ENCODE results near the gene LRRC36.
A peak's percentile ranks its signal among the peaks of the same experiment; 100 is the strongest.
"Not testable (repeated sequence)": the region's sequence is repeated elsewhere in the genome, so short reads cannot be mapped to it uniquely, and the experiment has no call there.

The LRRC36 gene

DNA sequence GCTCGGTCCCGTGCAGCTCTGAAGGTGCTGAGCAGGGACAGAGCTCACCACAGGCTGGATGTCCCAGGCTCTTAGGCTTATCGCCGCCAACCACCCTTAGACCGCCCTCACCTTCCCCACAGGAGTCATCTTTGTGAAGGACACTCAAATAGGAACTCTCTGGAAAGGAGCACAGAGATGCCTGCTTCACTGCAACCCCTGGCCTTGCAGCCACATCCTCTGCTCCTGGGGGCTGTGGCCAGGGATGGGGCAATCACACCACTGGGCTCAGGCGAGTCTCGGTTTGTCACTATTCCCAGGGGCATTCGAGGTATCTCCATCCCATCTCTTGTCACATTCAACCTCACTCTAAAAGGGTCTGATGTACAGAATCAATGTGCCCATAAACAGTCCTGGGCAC is 78.7 kb downstream of the LRRC36 start:
- DNase-seq: no peak

DNA sequence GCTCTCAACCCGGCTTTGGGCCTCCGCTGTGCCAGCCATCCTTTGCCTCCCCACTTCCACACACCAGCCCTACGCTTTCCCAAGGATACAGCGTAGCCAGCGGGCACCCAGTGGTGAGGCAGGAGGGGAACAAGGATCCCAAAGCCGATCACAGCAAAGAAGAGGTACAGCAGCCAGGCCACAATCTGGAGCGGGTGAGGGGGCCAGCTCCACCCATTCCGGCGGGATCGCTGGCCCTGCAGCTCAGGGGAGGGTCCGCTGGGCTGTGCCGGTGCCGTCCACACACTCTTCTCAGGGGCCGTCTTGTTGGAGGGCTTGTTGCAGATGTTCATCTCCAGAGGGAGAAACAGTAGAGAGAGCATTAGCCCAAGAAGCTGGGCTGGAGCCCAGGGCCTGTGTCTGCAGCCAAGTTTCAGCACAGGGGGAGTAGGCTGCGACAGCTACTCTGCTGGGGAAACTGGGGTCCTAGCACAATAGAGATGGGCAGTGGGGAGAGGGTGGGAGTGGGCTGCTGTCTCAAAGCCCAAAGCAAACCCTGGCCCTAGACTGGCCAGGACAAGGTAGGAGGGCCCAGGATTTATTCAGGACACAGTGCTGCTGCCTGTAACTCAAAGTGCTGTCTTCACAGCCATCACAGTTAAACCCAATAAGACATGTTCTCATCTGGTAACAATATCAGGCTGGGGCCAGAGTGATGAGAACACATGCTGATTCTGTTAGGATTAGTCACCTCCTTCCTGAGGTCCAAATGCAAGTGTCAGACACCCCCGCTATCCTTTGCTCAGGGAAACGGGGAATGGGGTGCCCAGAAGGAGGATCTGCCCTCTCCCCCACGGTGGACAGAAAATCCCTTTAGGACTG is 79.7 kb downstream of the LRRC36 start:
- no peak for DNase-seq

DNA sequence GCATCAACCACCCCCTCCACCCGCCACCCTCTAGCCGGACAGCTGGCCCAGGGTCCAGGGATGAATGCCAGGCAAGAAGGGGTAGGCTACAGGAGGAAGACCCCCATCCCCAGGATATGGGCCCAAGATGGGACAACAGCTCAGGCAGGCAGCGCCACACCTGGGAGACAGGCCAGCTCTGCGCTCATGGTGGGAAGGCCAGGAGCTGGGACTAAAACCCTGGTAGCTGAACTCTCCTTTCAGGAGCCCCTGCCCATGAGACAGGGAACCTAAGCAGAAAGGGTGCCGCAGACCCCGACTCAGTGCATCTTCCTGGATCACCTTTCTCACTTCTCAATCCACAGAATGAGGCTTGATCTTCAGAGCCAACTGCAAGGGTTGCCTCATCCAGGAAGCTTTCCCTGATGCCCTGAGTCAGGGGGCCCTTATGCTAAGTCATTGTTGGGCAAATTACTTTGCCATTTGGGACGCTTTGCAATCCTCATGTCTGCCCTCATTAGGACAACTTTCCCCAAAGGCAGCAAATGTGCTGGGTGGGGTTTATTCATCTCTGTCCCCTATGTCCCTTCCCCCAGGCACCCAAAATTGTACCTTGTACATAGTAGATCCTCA is 80.7 kb downstream of the LRRC36 start:
- no peak for DNase-seq

DNA sequence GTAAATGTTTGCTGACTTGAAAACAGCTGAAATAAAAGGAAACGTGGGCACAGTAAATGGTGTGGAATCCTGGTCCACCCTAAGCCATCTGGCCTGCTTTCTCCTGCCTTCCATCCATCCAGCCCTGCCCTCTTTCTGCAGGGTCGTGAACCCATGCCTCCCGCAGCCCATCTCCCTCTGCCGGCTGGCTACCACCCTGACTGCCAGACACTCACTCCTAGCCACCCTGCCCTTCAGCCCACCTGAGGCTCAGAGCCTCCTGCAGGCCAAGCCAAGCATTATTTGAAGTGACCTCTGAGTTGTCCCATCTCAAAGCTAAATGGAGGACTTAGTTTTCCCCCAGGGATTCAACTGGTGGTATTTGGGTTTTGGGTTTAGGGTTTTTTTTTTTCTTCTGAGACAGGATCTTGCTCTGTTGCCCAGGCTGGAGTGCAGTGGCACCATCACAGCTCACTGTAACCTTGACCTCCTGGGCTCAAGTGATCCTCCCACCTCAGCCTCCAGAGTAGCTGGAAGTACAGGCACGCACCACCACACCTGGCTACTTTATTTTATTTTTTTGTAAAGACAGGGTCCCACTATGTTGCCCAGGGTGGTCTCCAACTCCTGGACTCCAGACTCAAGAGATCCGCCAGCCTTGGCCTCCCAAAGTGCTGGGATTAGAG is 81.3 kb downstream of the LRRC36 start:
- no peak for DNase-seq

DNA sequence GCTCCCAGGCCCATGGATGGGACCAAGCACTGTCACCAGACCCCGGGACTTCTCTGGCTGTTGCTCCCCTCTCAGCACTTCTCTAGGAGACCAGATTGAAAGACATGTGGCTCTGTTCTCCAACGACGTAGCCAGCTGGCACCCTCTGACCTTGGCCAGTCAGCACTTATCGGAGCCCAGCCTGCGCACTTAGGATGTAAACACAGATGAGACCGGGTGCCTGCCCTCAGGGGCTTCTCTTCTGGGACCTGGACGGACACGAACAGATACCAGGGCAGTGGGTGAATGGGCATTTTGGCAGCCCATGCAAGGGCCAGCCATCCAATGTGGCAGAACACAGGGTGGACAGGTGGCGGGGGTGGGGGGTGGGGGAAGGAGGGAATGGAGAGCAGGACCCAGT is 83.0 kb downstream of the LRRC36 start:
- no peak for DNase-seq

DNA sequence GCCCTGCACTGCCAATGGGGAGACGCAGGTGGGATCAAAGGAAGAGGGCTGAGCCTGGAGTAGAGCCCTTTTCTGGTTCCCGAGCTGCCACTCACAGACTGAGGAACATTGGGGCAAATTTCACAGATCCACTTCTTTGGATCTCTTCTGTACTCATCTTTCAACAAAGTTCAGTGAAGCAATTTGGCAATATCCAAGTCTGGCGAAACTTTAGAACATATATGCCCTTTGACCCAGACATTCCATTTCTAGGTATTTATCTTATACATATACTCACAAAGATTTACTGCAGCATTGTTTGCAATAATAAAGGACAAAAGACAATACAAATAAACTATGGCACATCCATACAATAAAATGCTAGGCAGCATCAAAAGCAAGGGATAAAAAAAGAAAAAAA is 84.7 kb downstream of the LRRC36 start:
- no peak for DNase-seq

DNA sequence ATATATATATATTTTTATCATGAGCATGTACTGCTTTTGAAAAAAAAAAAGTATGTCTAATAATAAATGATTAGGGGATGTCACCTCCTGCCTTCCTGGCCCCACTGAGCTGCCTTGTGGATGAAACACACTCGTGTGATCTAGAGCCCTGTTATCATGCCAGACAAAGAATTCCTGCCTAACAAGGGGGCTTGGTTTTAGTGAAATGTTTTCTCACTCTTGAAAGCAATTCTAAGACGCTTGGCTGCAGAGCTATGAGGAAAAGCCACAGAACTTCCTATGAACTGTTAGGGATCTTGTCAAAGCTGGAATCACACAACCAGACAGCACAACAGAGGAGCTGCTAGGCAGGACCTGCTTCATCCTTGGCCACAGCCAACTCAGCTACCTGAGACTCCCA is 85.7 kb downstream of the LRRC36 start:
- no peak for DNase-seq

DNA sequence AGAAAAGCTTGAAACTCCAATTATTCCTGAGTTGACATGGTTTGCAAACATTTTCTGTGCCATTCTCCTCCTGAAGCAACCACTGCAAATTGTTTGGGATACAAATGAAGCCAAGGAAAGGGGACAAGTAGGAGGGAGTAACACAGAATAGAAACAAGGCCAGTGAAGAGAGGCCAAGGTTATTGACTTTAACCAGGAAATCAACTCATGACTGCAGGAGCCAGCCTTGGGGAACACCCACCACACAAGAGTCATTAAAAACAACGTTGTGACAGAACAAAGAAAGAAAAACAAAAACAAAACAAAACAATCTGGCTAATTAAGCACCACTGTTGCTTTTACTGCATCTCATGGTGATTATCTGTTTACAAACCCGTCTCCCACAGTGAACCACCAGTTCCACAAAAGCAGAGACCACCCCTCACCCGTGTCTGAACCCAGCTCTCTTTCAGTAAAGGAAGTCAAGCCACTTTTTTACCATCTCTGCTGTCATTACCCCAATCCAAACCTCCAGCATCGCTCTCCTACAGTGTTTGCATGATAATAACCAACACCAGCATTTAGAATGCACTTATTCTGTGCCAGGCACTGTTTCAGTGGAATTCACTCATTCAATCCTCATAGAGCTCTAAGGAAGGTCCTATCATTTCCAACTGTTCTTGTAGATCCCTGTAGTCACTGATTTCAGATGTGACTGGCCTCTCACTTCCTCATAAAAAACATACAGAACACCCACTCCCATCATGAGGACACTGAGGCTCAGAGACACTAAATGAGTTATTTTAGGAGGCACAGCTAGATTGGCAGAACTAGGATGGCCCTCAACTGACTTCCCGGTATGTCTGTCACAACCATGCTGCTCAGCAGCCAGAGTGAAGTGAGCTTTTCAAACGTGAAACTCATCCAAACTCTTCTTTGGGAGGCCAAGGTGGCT is 87.6 kb downstream of the LRRC36 start:
- DNase-seq: no peak

DNA sequence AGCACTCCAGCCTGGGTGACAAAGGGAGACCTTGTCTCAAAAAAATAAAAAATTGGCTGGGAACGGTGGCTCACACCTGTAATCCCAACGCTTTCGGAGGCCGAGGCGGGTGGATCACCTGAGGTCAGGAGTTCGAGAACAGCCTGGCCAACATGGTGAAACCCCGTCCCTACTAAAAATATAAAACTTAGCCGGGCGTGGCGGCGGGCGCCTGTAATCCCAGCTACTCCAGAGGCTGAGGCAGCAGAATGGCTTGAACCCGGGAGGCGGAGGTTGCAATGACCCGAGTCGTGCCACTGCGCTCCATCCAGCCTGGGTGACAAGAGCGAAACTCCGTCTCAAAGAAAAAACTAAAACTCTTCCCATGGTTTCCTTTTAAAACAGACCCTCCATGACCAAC is 88.8 kb downstream of the LRRC36 start:
- not testable (repeated sequence) for DNase-seq

DNA sequence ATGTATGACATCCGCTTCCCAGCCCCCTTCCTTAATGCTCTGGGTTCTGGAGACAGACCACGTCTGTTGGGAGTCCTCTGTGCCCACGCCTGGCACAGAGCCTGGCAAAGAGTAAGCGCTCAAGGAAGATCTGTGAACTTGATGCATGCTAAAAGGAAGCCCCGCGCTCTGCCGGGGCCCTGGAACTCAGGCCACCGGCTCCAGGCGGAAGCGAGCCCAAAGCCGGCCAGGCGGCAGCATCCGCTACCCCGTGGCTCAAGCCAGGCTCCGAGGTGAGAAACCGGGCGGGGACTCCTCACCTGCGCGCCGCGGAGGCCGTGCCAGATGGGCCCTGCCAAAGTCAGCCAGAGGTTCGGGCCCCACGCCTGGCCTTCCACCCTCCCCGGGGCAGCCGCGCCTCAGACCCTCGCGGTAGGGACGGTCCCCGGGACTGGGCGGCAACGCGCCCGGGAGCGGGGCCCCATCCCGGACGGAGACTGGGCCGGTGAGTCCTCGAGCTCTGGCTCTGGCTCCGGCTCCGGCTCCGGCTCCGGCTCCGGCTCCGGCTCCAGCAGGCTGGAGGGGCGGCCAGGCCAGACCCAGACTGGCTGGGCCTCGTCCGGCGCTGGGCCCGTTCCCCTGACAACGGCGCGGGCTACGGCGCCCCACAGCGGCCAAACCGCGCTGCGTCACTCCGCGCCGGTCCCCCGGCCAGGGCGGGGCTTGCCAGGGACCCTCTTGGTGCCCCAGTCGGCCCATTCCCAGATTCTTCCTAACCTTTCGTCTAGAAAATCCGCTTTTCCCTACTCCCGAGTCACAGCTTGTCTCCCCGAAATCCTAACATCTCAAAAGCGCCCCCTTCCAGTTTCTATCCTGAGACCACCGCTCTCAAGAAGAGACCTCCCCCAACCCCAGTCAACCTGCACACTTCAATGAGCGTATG is 89.5 kb downstream of the LRRC36 start, which contains the start of gene ZDHHC1:
ZDHHC1 (minus strand) TSS at position 606 of the 922 bp plus-strand sequence. CDS start 8,702 bp downstream, outside the sequence.
- DNase-seq: peak; percentile 53

DNA sequence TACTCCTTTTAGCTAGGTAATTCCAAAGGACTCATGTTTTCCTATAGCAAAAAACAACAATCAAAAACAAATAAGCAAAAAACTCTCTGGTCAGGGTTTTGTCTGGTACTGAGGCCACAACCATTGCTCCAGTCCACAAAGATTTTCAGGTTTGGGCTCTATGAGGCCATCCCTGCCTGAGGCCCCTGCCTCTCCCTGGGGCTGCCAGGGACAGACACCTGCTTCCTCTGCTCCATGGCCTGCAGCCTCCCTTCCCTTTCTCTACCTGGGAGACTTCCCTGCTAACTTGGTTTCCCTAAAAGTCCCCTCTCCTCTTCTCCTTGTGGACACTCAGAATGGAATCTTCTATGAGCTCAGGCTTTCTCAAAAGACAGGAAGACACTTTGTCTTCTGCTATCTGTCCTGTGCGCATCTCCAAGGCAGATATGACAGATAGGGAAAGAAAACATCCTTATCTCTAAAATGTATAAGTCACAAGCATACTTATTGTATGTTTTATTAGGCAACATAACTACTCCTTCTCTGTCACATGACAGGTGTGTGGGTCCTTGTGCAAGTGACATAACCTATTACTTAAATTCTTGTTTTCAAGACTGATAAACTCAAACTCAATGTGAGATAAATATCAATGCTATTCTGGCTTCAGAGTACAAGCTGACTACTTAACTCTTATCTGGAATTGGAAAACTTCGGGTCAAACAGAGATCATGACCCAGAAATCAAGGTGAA is 90.9 kb downstream of the LRRC36 start:
- no peak for DNase-seq

DNA sequence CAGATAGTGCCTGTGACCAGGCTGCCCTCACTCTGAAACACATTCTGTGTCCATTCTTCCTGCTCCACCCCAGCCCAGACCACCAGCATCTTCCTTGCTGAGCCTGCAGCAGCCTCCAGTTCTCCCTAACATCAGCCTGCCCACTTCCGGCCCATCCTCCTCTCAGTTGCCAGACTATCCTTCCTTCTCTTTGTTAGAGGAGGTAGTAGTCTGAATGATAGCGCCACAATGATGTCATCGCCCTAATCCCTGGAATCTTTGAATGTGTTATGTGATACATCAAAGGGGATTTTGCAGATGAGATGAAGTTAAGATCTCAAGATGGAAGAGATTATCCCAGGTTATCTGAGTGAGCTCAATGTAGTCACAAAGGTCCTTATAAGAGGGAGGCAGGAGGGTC is 92.9 kb downstream of the LRRC36 start:
- no peak for DNase-seq

DNA sequence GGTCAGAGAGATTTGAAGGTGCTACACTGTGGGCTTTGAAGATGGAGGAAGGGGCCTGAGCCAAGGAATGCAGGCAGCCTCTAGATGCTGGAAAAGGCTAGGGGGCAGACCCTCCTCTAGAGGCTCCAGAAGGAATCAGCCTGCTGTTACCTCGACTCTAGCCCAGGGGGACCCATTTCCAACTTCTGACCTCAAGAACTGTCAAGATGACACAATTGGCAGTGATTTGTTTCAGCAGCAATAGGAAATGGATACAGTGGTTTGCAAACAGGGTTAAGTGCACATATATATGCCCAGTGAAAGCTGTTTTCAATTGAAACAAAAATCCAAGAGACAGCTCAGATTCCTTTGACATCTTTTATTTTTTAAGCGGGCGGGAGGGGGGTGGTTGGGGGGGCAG is 93.3 kb downstream of the LRRC36 start:
- no peak for DNase-seq

DNA sequence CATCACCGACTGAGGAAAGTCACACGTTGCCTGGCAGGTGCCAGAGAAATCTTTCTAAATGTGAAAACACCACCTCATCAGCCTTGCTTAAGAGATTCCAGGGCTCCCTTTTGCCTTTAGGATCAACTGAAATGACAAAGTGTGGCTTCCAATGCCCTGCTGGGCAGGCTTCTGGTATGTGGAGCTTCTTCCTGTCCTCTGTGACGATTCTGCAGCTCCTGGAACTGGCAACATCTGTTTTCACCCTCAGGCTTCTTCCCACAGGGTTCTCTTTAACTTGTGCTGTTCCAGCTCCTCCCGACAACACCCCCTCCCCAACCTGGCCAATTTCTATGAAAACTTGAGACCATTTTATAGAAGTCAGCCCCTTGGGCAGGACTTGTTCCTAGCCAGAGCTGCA is 94.4 kb downstream of the LRRC36 start:
- no peak for DNase-seq

DNA sequence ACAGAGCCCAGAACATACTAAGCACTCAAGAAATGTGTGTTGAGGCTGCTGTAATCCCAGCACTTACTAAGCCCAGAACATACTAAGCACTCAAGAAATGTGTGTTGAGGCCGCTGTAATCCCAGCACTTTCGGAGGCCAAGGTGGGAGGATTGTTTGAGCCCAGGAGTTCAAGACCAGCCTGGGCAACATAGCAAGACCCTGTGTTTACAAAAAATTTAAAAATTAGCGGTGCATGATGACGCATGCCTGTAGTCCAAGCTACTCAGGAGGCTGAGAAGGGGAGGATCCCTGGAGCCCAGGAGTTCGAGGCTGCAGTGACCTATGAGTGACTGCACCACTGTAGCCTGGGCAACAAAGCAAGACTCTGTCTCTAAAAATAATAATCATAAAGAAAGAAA is 96.4 kb downstream of the LRRC36 start:
- DNase-seq: no peak

DNA sequence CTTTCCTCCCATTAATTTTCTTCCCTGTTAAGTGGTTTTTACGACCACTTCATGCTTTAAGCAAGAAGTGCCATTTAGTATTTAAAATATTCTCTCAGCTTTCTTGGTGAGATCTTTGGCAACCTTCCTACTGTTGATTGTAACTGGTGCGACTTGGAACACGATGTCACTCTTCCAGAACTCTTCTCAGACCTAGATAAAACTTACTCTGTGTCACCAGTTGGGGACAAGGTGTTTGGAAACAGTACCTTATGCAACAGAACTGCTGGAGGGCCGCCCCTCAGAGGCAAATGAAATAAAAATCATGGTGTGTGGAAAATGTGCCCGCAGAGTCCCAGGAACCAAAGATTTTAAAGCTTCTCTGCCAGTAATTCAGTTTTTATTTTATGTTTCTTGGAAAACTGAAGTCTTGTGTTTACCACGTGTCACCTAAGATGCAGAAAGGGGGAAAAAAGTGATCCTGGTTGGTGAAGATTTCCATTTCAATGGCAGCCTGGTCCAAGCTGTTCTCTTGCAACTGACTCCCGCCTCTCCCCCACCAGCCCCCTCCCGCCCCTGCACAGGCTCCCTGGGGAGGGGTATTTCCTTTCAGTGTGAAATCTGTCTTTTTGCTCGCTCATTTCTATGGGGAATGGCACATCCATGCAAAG is 97.1 kb downstream of the LRRC36 start:
- DNase-seq: no peak

DNA sequence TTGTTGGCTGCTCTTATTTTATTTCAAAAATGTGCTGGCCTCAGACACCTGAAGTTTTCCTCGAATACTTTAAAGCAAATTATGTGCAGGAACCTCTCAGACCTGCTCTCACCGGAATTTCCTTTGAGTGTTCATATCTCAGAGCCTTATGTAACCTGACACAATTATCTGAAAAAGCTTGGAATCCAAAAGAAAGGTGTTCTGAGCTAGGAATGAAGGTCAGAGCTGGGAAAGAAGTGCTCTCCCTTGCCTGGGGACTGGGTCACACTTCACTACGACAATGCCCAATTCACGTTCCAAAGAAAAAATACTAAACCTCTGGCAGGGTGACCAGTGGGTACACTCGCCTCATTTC is 97.6 kb downstream of the LRRC36 start:
- no peak for DNase-seq

DNA sequence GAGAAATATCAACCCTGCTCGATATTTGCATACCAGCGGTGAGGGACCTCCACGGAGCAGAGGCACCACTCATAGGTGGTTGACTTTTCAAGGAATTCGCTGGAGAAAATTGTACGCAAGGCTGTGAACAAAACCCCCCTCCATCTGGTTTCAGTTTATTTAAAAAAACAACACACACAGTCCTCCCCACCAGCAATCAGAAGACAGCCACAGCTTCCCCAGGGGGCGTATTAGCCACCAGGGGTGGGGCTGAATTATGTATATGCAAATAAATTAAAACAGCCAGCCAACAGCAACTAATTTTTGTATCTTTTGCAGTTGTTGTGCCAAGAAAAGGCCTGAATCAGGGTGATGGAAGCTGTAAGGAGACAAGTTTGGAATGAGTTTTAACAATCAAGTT is 98.4 kb downstream of the LRRC36 start:
- DNase-seq: no peak

DNA sequence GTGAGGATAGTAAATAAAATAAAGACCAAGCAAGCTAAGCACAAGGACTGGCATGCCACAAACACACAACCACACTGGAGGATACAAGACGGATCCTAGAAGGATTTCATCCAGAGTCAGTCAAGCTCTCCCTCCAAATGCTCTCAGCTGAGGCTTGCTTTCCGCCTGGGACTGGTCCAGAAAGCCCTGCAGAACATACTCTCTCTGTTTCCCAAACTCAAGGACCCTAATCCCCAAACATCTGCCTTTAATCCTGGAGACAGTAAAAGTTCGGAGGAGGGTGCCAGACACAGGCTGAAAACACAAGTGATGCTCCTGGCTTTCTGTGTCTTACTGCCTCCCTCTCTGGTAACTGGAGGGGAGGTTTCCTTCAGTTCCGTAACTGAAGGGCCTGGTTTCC is 99.0 kb downstream of the LRRC36 start:
- no peak for DNase-seq

DNA sequence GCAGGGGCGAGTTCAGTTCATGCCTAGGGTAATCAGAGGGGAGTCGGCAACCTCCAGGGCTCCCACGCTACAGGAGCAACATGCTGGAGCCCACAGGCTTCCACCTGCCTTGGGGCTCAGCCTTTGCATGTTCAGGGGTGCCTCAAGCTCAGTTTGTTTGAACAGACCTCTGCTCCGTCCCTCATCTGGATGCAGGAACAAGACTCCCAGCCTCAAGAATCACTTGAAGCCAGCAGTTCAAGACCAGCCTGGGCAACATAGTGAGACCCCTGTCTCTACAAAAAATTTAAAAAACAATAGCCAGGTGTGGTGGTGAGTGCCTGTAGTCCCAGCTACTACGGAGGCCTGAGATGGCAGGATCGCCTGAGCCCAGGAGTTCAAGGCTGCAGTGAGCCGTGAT is 99.4 kb downstream of the LRRC36 start:
- no peak for DNase-seq

DNA sequence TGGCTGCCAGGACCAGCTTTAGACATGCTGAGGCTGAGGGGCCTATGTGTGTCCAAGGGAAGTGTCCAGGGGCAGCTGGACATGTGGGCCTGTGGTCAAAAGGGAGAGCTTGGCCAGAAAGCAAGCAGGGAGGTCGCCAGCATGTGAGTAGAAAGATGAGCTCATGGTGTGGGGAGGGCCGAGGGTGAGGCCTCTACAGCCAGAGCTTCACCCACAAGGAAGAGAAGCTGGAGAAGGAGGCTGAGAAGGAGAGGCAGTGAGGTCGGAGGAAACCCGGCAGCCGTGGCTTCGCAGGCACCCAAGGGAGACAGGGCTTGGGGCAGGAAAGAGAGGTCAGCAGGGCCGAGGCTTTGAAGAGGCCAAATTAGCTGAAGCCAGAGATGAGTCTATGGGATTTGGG is 100.3 kb downstream of the LRRC36 start:
- no peak for DNase-seq

Measured in stimulated activated CD4-positive, alpha-beta T cell treated with anti-CD3 and anti-CD28 coated beads, Interleukin-4, amount 100 ng/mL, for 24 hours (primary cell).